Endothelial cell of umbilical vein (primary cell): ENCODE results near the gene TPGS2.

Experiments
- EZH2 ChIP-seq: IDR thresholded peaks from 2 replicates; pipeline ENCODE4 v1.6.1; 2012; ENCODE audit warnings: borderline replicate concordance, low read depth, mild to moderate bottlenecking, moderate library complexity, low read length, inconsistent platforms; ENCODE audit not compliant: severe bottlenecking
- GATA2 ChIP-seq: IDR thresholded peaks from 2 replicates; pipeline ENCODE4 v1.7.0; 2011; ENCODE audit warnings: low read depth, mild to moderate bottlenecking, moderate library complexity, mixed read lengths, low read length; ENCODE audit not compliant: insufficient read length, insufficient read depth
- JUN ChIP-seq: IDR thresholded peaks from 2 replicates; pipeline ENCODE4 v1.6.1; 2011; ENCODE audit warnings: borderline replicate concordance, low read depth; ENCODE audit not compliant: insufficient read length, insufficient read depth
- MYC ChIP-seq: IDR thresholded peaks from one replicate; pipeline ENCODE4 v1.6.1; 2011; ENCODE audit warnings: mild to moderate bottlenecking, low read depth, low read length
- POLR2A ChIP-seq: IDR thresholded peaks from 2 replicates; pipeline ENCODE4 v1.6.1; 2012; ENCODE audit warnings: low read depth, mild to moderate bottlenecking, control low read depth, low read length
- POLR2AphosphoS5 ChIP-seq: IDR thresholded peaks from 2 replicates; pipeline ENCODE4 v1.6.1; 2012; ENCODE audit warnings: low read depth, mild to moderate bottlenecking, control low read depth, low read length, moderate library complexity; ENCODE audit not compliant: insufficient read depth
- TF ChIP-seq, protein P1 (sequence below), 2 donors: IDR thresholded peaks; 1 replicate in 1 of 2; 2 replicates in 1 of 2; pipeline ENCODE4 v1.5.1; 2011; ENCODE audit warnings: low read length in 2 of 2, mild to moderate bottlenecking in 2 of 2, moderate library complexity in 2 of 2, control low read depth in 1 of 2, inconsistent platforms in 1 of 2, low read depth in 1 of 2; ENCODE audit not compliant: insufficient read depth in 1 of 2; ENCODE audit errors: extremely low read depth in 1 of 2
- TF ChIP-seq, protein P2 (sequence below): IDR thresholded peaks from 2 replicates; pipeline ENCODE4 v1.6.1; 2011; ENCODE audit not compliant: insufficient read depth, insufficient read length

DNA sequence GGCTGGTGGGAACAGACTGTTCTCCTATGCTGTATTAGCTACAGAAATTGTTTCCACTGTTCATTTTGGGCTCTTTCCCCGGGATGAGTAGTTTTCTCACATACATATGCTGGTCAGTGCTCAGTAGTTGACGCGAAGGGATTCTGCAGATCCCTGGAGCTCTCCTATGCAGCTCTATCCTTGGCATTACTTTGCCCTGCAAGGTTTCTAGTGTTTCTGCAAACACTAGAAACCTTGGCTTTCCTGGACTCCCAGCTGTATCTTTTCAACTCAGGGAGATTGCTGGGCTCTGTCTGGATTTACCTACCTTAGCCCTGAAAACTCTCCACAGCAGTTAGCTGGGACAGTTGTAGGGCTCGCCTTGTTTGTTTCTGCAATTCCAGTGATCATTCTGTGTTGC is 11.0 kb upstream of the TPGS2 start:
- TF ChIP-seq, protein P1, sequence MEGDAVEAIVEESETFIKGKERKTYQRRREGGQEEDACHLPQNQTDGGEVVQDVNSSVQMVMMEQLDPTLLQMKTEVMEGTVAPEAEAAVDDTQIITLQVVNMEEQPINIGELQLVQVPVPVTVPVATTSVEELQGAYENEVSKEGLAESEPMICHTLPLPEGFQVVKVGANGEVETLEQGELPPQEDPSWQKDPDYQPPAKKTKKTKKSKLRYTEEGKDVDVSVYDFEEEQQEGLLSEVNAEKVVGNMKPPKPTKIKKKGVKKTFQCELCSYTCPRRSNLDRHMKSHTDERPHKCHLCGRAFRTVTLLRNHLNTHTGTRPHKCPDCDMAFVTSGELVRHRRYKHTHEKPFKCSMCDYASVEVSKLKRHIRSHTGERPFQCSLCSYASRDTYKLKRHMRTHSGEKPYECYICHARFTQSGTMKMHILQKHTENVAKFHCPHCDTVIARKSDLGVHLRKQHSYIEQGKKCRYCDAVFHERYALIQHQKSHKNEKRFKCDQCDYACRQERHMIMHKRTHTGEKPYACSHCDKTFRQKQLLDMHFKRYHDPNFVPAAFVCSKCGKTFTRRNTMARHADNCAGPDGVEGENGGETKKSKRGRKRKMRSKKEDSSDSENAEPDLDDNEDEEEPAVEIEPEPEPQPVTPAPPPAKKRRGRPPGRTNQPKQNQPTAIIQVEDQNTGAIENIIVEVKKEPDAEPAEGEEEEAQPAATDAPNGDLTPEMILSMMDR (IDR thresholded peaks at IDR 0.05; ENCODE audit: extremely low read depth in 1 of 2, insufficient read depth in 1 of 2, low read depth in 1 of 2, low read length in 2 of 2) = no peak
- TF ChIP-seq, protein P2, sequence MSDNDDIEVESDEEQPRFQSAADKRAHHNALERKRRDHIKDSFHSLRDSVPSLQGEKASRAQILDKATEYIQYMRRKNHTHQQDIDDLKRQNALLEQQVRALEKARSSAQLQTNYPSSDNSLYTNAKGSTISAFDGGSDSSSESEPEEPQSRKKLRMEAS = no peak
- TF ChIP-seq POLR2AphosphoS5 (no peak), EZH2 (no peak), POLR2A (no peak), MYC (no peak), GATA2 (no peak), JUN (no peak)
